ENCODE measurements around the gene CFAP299.
"Not testable (repeated sequence)": the region's sequence is repeated elsewhere in the genome, so short reads cannot be mapped to it uniquely, and the experiment has no call there.

CFAP299 gene

GRCh38 chr4:80335554-80336358 is at the start of gene CFAP299:
CFAP299 (plus strand) TSS chr4:80335730.
- DNase-seq (ENCODE audit: low read depth, low spot score): no peak

GRCh38 chr4:80286451-80286850 is 49.1 kb upstream of the CFAP299 start:
- no peak for DNase-seq (ENCODE audit: low read depth, low spot score)

- DNase-seq (ENCODE audit: low read depth, low spot score): not testable (repeated sequence)
These were observed 44.9 kb upstream of the CFAP299 start for GRCh38 chr4:80290665-80291064.

GRCh38 chr4:80294206-80294605 is 41.3 kb upstream of the CFAP299 start:
- no peak for DNase-seq (ENCODE audit: low read depth, low spot score)

- DNase-seq (ENCODE audit: low read depth, low spot score): no peak
These were observed 40.2 kb upstream of the CFAP299 start for GRCh38 chr4:80295336-80295735.

GRCh38 chr4:80295826-80296225 is 39.7 kb upstream of the CFAP299 start:
- DNase-seq (ENCODE audit: low read depth, low spot score): no peak

GRCh38 chr4:80301884-80302283 is 33.6 kb upstream of the CFAP299 start:
- no peak for DNase-seq (ENCODE audit: low read depth, low spot score)

- DNase-seq (ENCODE audit: low read depth, low spot score): no peak
These were observed 32.8 kb upstream of the CFAP299 start for GRCh38 chr4:80302616-80303223.

- DNase-seq (ENCODE audit: low read depth, low spot score): no peak
These were observed 30.1 kb upstream of the CFAP299 start for GRCh38 chr4:80305466-80305865.

- DNase-seq (ENCODE audit: low read depth, low spot score): no peak
These were observed 29.3 kb upstream of the CFAP299 start for GRCh38 chr4:80306260-80306659.

- no peak for DNase-seq (ENCODE audit: low read depth, low spot score)
These were observed 28.3 kb upstream of the CFAP299 start for GRCh38 chr4:80307183-80307735.

GRCh38 chr4:80307774-80308465 is 27.6 kb upstream of the CFAP299 start:
- DNase-seq (ENCODE audit: low read depth, low spot score): no peak

GRCh38 chr4:80308466-80308822 is 27.1 kb upstream of the CFAP299 start:
- no peak for DNase-seq (ENCODE audit: low read depth, low spot score)

GRCh38 chr4:80309294-80310004 is 26.1 kb upstream of the CFAP299 start:
- no peak for DNase-seq (ENCODE audit: low read depth, low spot score)

GRCh38 chr4:80311130-80311529 is 24.4 kb upstream of the CFAP299 start:
- DNase-seq (ENCODE audit: low read depth, low spot score): no peak

- no peak for DNase-seq (ENCODE audit: low read depth, low spot score)
These were observed 23.4 kb upstream of the CFAP299 start for GRCh38 chr4:80312124-80312523.

GRCh38 chr4:80313627-80314026 is 21.9 kb upstream of the CFAP299 start:
- no peak for DNase-seq (ENCODE audit: low read depth, low spot score)

- not testable (repeated sequence) for DNase-seq (ENCODE audit: low read depth, low spot score)
These were observed 19.7 kb upstream of the CFAP299 start for GRCh38 chr4:80315848-80316247.

GRCh38 chr4:80321341-80321740 is 14.2 kb upstream of the CFAP299 start:
- DNase-seq (ENCODE audit: low read depth, low spot score): no peak

GRCh38 chr4:80321776-80322175 is 13.8 kb upstream of the CFAP299 start:
- DNase-seq (ENCODE audit: low read depth, low spot score): no peak

GRCh38 chr4:80322716-80323115 is 12.8 kb upstream of the CFAP299 start:
- no peak for DNase-seq (ENCODE audit: low read depth, low spot score)

GRCh38 chr4:80324171-80324570 is 11.4 kb upstream of the CFAP299 start:
- DNase-seq (ENCODE audit: low read depth, low spot score): no peak
